ENCODE results near the gene ZC3H15. TPM values are rescaled to one million over a fixed set of nuclear protein-coding genes. Genes with fewer than 3 reads are reported as not detected.

The ZC3H15 gene
- total RNA-seq, 1 donor from 2014 or later = 64.6 TPM

DNA sequence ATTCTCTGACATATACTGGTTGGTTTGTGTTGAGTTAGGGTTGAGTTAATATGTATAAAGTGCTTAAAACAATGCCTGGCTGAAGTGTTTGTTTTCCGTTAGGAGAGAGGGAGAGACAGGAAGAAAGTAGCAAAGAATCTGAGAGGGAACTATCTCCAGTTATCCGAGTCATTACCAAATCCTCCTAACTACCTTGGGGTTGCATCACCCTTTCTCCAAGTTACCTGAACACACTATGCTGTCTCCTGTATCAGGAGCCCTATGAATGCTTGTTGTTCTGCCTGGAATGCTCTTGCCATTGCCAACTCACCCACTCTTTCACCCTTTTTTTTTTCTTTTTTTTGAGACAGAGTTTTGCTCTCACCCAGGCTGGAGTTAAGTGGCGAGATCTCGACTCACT lies 55.9 kb downstream of the ZC3H15 start:
- no peak for DNase-seq (ENCODE audit: low spot score)

DNA sequence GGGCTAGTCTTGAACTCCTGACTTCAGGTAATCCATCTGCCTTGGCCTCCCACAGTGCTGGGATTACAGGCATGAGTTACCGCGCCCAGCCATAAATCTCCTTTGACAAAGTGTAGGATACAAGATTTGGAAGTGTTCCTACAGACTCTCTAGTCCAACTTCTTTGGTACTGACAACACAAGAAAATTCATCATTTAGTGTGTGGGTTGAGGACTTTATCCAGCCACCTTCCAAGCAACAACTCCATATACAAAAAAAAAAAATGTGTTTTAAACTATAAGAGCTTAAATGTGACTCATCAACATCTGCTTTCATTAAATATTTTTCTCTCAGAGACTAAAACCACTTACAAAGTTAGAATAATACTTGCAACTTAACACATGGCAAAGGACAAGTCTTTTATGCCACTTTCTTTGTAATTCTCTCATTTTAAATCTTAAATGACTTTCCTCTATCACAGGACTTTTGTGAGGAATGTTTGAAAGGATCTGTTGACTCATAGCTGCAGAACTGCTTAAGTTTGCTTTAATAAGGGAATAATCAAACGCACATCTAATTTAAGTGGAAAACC lies 57.6 kb downstream of the ZC3H15 start:
- DNase-seq (ENCODE audit: low spot score) = no peak

DNA sequence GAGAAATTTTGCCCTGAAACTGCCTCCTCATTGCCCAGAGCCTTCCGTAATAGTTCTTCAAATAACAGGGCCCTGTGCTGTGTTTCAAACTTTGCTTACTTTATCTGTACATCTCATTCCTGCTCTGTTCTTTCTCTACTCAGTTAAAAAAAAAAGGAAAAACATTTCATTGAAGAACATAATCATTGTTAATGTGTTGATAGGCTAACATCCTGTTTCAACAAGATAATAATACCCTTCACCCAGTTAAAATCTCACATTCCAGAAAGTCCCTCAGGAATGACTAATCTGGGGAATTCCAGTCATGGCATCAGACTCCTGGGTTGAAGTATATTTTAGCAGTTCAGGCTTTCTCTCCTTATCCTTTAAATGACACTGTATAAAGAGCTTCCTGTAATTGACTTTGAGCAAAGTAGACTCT lies 58.2 kb downstream of the ZC3H15 start:
- no peak for DNase-seq (ENCODE audit: low spot score)

DNA sequence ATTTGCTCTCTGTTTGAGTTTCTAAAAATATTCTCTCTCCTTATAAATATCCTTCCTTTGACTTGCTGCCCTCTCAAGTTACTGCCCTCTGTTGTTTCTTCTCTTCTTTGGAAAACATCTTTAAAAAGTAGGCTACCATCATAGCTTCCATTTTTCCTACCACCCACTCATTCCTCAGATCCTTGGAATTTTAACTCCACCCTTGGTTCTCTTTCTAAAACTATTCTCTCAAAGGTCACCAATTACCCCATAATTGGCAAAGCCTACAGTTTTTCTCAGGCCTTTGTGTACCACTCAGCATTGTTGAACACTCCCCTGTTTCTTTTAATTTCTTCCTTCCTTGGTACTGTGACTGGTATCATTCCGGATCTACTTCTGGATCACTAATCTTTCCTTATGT lies 60.8 kb downstream of the ZC3H15 start:
- no peak for DNase-seq (ENCODE audit: low spot score)

DNA sequence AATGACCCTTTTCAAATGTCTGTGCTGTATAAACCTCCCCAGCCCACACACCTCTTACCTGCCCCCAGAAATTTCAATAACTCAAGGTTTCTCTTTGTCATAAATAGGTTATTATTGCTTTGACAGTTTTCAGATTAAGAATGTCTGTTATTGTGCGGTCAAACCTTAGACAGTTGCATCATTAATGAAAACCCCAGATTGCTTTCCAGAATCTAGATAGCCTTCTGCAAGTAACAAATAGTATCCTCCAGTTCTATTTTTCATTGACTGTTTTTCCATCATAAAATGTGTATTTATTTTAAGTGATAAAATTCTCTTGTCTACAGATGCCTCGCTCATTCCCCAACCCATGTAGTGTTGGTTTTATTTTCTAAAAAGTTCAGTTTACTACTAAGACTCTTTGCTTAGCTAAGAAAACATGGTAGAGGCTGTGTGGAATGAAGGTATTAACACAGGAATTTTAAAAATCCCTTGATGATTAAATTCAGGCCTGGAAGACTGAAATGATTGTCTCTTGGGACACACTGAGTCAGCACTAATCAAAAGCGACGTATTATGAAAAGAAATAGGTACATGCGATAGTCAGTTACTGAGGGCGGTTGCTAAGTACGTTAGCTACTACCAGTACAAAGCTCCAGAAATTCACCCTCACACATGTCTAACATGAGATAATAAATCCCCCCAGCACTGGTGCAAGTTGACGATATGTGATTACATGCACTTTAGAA lies 65.4 kb downstream of the ZC3H15 start:
- DNase-seq (ENCODE audit: low spot score) = no peak

DNA sequence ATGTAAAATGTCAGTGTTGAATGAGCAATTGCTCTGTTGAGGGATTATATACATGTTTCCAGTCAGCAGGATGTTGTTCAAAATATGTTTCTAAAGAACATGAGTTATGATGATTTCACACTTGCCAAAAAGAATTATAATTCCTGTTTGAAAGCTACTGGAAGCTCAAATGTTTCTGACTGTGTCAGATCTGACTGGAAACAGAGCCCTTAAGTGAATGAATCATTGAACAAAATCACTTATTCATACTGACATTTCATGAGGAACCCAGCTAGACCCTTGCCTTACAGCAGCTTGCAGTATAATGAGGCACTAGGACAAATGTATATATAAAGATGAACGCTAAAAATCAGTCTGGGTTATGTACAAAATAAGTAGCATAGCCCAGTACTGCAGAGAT lies 68.4 kb downstream of the ZC3H15 start:
- no peak for DNase-seq (ENCODE audit: low spot score)

DNA sequence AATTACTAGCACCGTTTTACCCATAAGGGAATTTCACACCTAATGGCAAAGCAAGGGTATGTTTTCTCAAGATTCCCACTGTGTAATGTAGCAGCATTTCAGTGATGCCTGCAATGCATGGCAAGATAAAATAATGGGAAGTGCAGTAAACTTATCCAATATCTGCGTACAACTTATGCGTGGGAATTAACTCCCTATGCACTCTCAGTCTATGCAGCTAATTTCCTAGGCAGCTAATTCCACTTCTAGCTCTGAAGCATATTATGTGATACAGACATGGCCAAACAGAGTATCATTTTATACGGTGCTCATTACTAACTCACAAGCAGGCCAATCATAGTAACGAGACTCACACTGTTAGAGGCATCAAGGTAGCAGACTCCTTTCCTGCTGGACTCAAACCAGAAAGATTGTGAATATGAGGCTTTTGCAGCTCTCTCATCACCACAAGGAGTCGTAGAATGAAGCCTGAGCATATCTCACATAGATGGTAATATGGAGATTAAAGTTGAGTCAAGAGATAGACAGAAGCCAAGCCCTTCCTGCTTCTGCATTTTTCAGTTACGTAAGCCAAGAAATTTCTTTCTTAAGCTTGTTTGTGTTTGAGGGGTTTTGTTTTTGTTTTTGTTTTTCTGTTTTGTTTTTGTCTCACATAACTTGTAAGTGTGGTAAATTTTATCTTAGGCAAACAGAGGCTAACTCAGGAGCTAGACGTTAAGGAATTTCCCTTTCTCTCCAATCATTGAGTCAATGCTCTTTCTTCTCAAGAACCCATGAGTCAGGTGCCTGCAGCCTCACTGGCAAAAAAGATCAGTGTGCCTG lies 69.0 kb downstream of the ZC3H15 start:
- DNase-seq (ENCODE audit: low spot score) = no peak

DNA sequence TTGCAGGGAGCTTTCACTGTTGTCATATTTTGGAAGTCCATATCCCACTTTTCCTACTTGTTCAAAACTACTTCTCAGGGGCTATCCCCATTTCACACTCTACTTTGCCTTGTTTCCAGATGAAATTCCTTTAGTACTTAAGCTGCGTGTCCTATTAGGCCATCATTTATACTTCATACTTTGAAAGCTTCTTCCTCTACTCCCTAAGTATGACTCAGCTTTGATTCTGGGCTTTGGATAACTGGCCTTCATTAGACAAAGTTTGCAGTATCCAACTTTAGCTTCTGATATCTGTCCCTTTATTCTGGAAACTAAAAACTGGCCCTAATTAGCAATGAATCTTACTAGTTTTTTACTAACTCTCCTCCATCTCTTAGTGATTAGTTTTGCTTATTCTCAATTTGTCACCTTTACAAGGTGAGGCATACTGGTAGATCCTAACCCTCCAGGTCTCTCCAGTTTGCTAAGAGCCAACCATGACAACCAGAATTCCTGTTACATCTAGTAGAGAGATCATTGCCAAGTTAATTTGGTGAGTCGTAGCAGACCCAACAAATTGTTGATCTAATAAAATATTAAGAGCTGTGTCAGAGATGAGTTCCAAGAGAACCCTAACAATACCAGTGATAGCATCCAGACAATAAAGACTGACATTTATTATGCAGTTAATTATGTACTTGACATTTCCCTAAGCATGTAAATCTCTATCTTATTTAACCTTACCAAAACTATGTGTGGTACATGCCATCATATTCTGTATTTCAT lies 72.6 kb downstream of the ZC3H15 start:
- DNase-seq (ENCODE audit: low spot score) = no peak

Other genes starting within 250 kb of the ZC3H15 start
- 60.1 TPM for gene ITGAV, start 103.8 kb downstream of the ZC3H15 start, total RNA-seq
- 9.4 TPM for gene FAM171B, start 207.8 kb downstream of the ZC3H15 start, total RNA-seq